ENCODE results near the gene LYSMD4. TPM values are rescaled to one million over a fixed set of nuclear protein-coding genes. Genes with fewer than 3 reads are reported as not detected.

The LYSMD4 gene
- total RNA-seq, 1 donor from 2014 or later = 16.4 TPM

DNA sequence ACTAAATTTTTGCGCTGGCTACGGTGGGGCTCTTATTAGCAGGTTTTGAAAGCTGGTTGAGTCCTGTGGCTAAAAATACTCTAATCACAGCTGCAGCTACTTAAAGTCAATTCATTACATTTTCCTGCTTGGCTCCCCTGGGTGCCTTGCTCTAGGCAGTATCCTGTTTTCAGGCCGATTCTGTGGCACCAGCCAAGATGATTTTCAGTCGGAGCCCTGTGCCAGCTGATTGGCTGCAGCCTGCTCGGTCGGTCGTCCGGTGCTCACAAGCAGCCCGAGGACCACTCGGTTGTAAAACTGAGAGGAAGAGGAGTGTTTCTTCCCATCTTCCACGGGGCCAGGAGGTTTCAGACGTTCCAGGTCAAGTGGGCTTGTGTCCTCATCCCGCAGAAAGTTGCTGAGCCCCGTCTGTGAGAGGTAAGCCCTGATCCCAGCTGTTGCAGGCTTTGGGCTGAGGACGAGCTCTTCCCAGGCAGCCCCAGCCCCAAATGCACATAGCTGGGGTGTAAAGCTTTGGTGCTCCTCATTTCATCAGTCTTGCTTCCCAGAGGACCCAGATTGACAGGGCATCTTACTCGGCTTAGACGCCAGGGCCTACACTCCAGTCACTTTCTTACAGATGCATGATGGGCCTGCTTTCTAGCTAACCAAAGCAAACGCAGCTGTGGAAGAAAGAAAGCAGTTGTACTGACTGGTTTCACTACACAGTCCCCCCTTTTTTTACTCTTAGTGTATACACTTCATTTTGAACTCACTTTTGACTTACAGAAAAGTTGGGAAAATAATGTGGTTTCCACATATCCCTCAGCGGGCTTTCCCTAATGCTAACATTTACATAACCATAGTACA is 15.9 kb downstream of the LYSMD4 start:
- Mint-ChIP-seq H3K4me1 (no peaks in the 10 kb centered on the region), H3K9me3 (peaks cover 3% of the 10 kb centered on the region), H3K4me3 (no peak overlapping the region), H3K27me3 (ENCODE audit: low read depth) (no peaks in the 10 kb centered on the region), H3K27ac (ENCODE audit: unreplicated experiment) (no peak overlapping the region), H3K36me3 (ENCODE audit: low read depth) (peaks cover 31% of the 10 kb centered on the region)
- TF ChIP-seq, protein P1, sequence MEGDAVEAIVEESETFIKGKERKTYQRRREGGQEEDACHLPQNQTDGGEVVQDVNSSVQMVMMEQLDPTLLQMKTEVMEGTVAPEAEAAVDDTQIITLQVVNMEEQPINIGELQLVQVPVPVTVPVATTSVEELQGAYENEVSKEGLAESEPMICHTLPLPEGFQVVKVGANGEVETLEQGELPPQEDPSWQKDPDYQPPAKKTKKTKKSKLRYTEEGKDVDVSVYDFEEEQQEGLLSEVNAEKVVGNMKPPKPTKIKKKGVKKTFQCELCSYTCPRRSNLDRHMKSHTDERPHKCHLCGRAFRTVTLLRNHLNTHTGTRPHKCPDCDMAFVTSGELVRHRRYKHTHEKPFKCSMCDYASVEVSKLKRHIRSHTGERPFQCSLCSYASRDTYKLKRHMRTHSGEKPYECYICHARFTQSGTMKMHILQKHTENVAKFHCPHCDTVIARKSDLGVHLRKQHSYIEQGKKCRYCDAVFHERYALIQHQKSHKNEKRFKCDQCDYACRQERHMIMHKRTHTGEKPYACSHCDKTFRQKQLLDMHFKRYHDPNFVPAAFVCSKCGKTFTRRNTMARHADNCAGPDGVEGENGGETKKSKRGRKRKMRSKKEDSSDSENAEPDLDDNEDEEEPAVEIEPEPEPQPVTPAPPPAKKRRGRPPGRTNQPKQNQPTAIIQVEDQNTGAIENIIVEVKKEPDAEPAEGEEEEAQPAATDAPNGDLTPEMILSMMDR (conservative IDR thresholded peaks at IDR 0.05) = no peak
- DNase-seq (ENCODE audit: low read depth, low spot score) = no peak

DNA sequence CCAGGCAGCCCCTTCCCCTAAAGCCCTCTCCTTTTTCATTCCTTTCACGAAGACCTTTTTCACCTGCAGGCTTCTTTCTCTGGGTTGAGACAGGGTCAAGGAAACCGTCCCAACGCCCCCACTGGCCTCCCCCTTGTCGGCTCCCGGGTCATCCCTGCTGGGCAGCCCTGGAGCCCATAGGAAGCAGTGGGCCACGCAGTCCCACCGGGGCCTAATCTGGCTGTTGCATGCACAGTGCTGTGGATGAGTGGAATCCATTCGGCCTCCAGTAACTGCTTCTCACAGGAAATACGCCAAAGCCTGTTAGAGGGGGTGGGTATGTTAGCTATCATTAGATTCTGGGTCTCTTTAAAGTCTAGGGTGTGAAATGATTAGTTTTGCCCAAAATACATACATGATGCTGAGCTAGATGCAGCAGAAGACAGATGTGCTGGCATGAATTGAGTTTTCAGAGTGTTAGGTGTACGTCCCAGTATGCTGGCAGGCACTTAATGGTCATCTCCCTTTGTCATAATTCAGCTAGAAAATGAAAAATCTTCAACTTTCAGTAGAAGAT is 16.6 kb downstream of the LYSMD4 start:
- Mint-ChIP-seq H3K27me3 (ENCODE audit: low read depth) (no peaks in the 10 kb centered on the region), H3K4me1 (no peaks in the 10 kb centered on the region), H3K4me3 (no peak overlapping the region), H3K9me3 (no peaks in the 10 kb centered on the region), H3K36me3 (ENCODE audit: low read depth) (peaks cover 25% of the 10 kb centered on the region), H3K27ac (ENCODE audit: unreplicated experiment) (peak overlapping the region; percentile 50)
- no peak for DNase-seq (ENCODE audit: low read depth, low spot score)
- TF ChIP-seq, protein P1 (conservative IDR thresholded peaks at IDR 0.05) = no peak

DNA sequence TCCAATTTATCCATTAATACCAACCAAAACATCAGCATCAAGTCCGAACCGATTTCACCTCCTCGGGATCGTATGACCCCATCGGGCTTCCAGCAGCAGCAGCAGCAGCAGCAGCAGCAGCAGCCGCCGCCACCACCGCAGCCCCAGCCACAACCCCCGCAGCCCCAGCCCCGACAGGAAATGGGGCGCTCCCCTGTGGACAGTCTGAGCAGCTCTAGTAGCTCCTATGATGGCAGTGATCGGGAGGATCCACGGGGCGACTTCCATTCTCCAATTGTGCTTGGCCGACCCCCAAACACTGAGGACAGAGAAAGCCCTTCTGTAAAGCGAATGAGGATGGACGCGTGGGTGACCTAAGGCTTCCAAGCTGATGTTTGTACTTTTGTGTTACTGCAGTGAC is 20.8 kb downstream of the LYSMD4 start:
- Mint-ChIP-seq H3K9me3 (no peaks in the 10 kb centered on the region), H3K27ac (ENCODE audit: unreplicated experiment) (no peak overlapping the region)
- DNase-seq (ENCODE audit: low read depth, low spot score) = no peak

DNA sequence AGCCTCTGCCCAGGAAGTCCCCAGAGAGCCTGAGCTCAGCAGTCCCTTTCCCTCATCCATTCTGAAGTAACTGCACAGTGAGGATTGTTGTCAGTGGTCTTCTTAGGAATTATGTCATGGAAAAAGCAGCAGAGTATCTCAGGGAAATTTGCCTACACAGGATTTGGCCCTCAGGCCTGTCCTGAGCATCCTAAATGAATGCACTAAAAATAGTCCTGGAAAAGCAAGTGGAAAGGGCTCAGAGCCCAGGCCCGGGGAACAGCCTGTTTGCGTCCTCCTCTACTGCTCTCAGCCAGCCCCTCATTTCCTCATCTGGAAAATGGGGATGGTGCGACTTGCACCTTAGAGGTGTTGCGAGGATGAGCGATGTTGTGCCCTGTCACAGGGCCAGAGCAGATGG is 21.6 kb downstream of the LYSMD4 start:
- Mint-ChIP-seq H3K27ac (ENCODE audit: unreplicated experiment) (no peak overlapping the region), H3K9me3 (no peaks in the 10 kb centered on the region), H3K27me3 (ENCODE audit: low read depth) (no peaks in the 10 kb centered on the region), H3K4me3 (no peak overlapping the region), H3K4me1 (no peaks in the 10 kb centered on the region), H3K36me3 (ENCODE audit: low read depth) (peaks cover 10% of the 10 kb centered on the region)
- no peak for DNase-seq (ENCODE audit: low read depth, low spot score)
- TF ChIP-seq, protein P1 (conservative IDR thresholded peaks at IDR 0.05) = no peak

More for the DNA sequence above, 20.8 kb downstream of the LYSMD4 start:
- Mint-ChIP-seq H3K4me3 (no peak overlapping the region), H3K27me3 (ENCODE audit: low read depth) (no peaks in the 10 kb centered on the region), H3K4me1 (no peaks in the 10 kb centered on the region), H3K36me3 (ENCODE audit: low read depth) (peaks cover 10% of the 10 kb centered on the region)
- TF ChIP-seq, protein P1 (conservative IDR thresholded peaks at IDR 0.05) = no peak

DNA sequence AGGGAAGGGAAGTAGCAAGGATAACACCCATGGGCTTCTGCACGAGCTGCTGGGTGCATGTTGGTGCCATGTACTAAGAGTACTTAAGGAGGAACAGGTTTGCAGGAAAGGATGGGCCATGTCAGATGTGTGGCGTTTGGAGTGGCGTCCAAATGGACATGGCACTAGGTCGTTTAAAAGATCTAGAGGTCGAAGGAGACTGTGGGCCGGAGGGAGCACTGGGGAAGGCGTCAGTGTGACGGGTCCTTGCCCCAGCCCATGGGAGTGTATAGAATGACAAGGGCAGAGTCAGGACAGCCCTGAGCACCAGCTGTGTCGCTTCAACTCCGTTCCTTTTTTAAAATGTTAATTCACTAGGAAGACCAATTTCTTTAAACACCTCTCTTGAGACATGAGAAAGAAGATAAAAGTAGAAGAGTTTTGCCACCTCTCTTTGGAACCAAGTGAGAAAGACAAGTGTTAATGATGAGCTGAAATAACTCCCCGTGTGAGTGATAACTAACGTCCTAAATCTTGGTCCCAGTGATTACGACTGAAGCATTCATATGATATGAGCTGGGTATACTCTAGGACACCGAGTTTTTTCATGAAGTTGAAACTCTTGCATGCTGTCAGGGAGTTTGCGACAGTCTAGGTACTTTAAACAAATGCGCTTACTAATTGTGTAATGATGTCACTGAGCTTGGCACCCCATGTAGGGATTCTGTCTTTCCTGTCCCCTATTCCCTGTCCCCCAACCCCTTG is 23.8 kb downstream of the LYSMD4 start:
- Mint-ChIP-seq H3K27me3 (ENCODE audit: low read depth) (no peaks in the 10 kb centered on the region), H3K4me3 (no peak overlapping the region), H3K36me3 (ENCODE audit: low read depth) (peaks cover 4% of the 10 kb centered on the region), H3K27ac (ENCODE audit: unreplicated experiment) (no peak overlapping the region), H3K4me1 (peaks cover 2% of the 10 kb centered on the region), H3K9me3 (no peaks in the 10 kb centered on the region)
- TF ChIP-seq, protein P1 (conservative IDR thresholded peaks at IDR 0.05) = no peak
- no peak for DNase-seq (ENCODE audit: low read depth, low spot score)
